Measurements from ENCODE around the gene GLG1. TPM values are rescaled to one million over a fixed set of nuclear protein-coding genes. Genes with fewer than 3 reads are reported as not detected.
A peak's percentile ranks its signal among the peaks of the same experiment; 100 is the strongest.

Gene GLG1
- total RNA-seq, 1 donor from 2014 or later = 153 TPM

GRCh38 chr16:74570412-74571301 lies 36.3 kb downstream of the GLG1 start:
- no peaks in the 10 kb centered on the region for H3K27me3 Mint-ChIP-seq (ENCODE audit: low read depth, unreplicated experiment)
- peaks cover 6% of the 10 kb centered on the region for H3K36me3 Mint-ChIP-seq (ENCODE audit: low read depth, unreplicated experiment)
- no peak for TF ChIP-seq CTCF (IDR thresholded peaks at IDR 0.05; ENCODE audit: insufficient read depth, low read depth, low read length)
- no peak for TF ChIP-seq EZH2 (IDR thresholded peaks at IDR 0.05; ENCODE audit: insufficient read depth, low read length)
- Histone ChIP-seq H3K79me2 (ENCODE audit: insufficient read depth, low read length) (peaks cover 96% of the 10 kb centered on the region), H3K9ac (ENCODE audit: low read length) (no peak overlapping the region), H3K4me3 (ENCODE audit: insufficient read depth, low read depth, low read length) (no peak overlapping the region), H3K4me2 (ENCODE audit: low read length) (no peak overlapping the region), H2AFZ (ENCODE audit: low read depth, low read length) (no peak overlapping the region), H4K20me1 (ENCODE audit: insufficient read depth, low read length) (peaks cover 95% of the 10 kb centered on the region), H3K27ac (ENCODE audit: low read depth, low read length) (no peak overlapping the region), H3K4me1 (ENCODE audit: insufficient read depth, low read length) (no peaks in the 10 kb centered on the region), H3K27me3 (ENCODE audit: insufficient read depth, low read length) (no peaks in the 10 kb centered on the region), H3K36me3 (ENCODE audit: insufficient read depth, low read length) (peaks cover 1% of the 10 kb centered on the region), H3K9me3 (ENCODE audit: insufficient read depth, low read depth, low read length) (no peaks in the 10 kb centered on the region)
- no peaks in the 10 kb centered on the region for H3K9me3 Mint-ChIP-seq (ENCODE audit: unreplicated experiment)
- FAIRE-seq (no peak), DNase-seq (ENCODE audit: low read depth) (no peak)
- no peak overlapping the region for H3K4me3 Mint-ChIP-seq (ENCODE audit: unreplicated experiment)
- H3K4me1 Mint-ChIP-seq (ENCODE audit: low read depth, unreplicated experiment) = peaks cover 23% of the 10 kb centered on the region
- H3K27ac Mint-ChIP-seq (ENCODE audit: unreplicated experiment) = no peak overlapping the region

DNA sequence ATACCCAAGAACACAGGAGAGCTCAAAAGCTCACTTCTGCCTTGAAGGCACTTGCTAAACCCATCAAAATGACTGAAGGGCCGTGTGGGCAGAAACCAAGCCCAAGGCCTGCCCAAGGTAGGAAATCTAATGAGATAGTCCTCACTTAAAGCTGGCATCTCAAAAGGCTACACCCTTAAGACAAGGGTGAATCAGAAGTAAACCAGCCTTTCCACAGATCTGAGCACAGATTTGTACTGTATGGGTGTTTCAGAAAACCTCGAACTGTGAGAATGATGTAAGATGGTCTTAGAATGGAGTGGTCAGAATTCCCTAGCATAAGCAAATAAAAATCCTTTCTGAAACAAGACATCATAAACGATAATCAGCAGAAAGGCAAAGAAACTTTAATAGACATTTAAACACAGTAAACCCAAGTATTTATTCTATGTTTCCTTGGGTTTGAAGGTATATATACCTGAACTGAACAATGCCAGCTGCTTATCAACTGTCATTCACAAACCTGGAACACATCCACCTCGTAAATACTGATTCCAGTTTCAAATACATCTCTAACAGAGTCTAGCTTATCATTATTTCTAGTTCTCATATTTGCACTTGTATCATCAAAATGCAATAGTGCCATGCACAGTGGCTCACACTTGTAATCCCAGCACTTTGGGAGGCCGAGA lies 37.8 kb downstream of the GLG1 start:
- no peak overlapping the region for H3K4me3 Mint-ChIP-seq (ENCODE audit: unreplicated experiment)
- H3K4me1 Mint-ChIP-seq (ENCODE audit: low read depth, unreplicated experiment) = peaks cover 27% of the 10 kb centered on the region
- H3K27me3 ChIP-seq (ENCODE audit: insufficient read depth, low read length) = no peaks in the 10 kb centered on the region
- peaks cover 98% of the 10 kb centered on the region for H3K79me2 ChIP-seq (ENCODE audit: insufficient read depth, low read length)
- peak; percentile 47 for DNase-seq (ENCODE audit: low read depth)
- H3K9me3 ChIP-seq (ENCODE audit: insufficient read depth, low read depth, low read length) = no peaks in the 10 kb centered on the region
- H3K27ac Mint-ChIP-seq (ENCODE audit: unreplicated experiment) = peak overlapping the region; percentile 34
- H3K36me3 ChIP-seq (ENCODE audit: insufficient read depth, low read length) = no peaks in the 10 kb centered on the region
- H3K9ac ChIP-seq (ENCODE audit: low read length) = no peak overlapping the region
- no peak overlapping the region for H3K27ac ChIP-seq (ENCODE audit: low read depth, low read length)
- H3K9me3 Mint-ChIP-seq (ENCODE audit: unreplicated experiment) = no peaks in the 10 kb centered on the region
- H3K4me1 ChIP-seq (ENCODE audit: insufficient read depth, low read length) = peaks cover under 1% of the 10 kb centered on the region
- TF ChIP-seq EZH2 (IDR thresholded peaks at IDR 0.05; ENCODE audit: insufficient read depth, low read length) = no peak
- TF ChIP-seq CTCF (IDR thresholded peaks at IDR 0.05; ENCODE audit: insufficient read depth, low read depth, low read length) = no peak
- H2AFZ ChIP-seq (ENCODE audit: low read depth, low read length) = no peak overlapping the region
- peaks cover 6% of the 10 kb centered on the region for H3K36me3 Mint-ChIP-seq (ENCODE audit: low read depth, unreplicated experiment)
- H4K20me1 ChIP-seq (ENCODE audit: insufficient read depth, low read length) = peaks cover 96% of the 10 kb centered on the region
- no peak overlapping the region for H3K4me3 ChIP-seq (ENCODE audit: insufficient read depth, low read depth, low read length)
- H3K4me2 ChIP-seq (ENCODE audit: low read length) = no peak overlapping the region
- FAIRE-seq = no peak
- H3K27me3 Mint-ChIP-seq (ENCODE audit: low read depth, unreplicated experiment) = no peaks in the 10 kb centered on the region
